ENCODE results near the gene TADA2B.

Gene TADA2B

GRCh38 chr4:7063362-7063761, 20.2 kb downstream of the TADA2B start:
- no peak overlapping the region for H3K4me3 ChIP-seq (IDR thresholded peaks at IDR 0.05; ENCODE audit: insufficient read depth, low read depth, low read length)
- H3K4me1 ChIP-seq (ENCODE audit: low read depth, poor library complexity, severe bottlenecking), result peaks cover 25% of the 10 kb centered on the region
- H2AFZ ChIP-seq (ENCODE audit: low read depth), result no peak overlapping the region
- no peaks in the 10 kb centered on the region for H4K20me1 ChIP-seq (ENCODE audit: insufficient read depth)
- TF ChIP-seq CTCF (conservative IDR thresholded peaks at IDR 0.05; ENCODE audit: low read depth, low read length), result no peak
- H3K9ac ChIP-seq, result no peak overlapping the region
- no peaks in the 10 kb centered on the region for H3K27me3 ChIP-seq (ENCODE audit: insufficient read depth, low read depth)
- H3K36me3 ChIP-seq (ENCODE audit: insufficient read depth), result no peaks in the 10 kb centered on the region
- H3K4me2 ChIP-seq, result no peak overlapping the region
- H3K27ac ChIP-seq, result no peak overlapping the region
- H3K79me2 ChIP-seq (ENCODE audit: insufficient read depth, low read depth), result peaks cover 31% of the 10 kb centered on the region

GRCh38 chr4:7066006-7066405, 22.8 kb downstream of the TADA2B start:
- Histone ChIP-seq H3K27ac (no peak overlapping the region), H3K36me3 (ENCODE audit: insufficient read depth) (no peaks in the 10 kb centered on the region), H3K4me3 (IDR thresholded peaks at IDR 0.05; ENCODE audit: insufficient read depth, low read depth, low read length) (no peak overlapping the region), H4K20me1 (ENCODE audit: insufficient read depth) (no peaks in the 10 kb centered on the region), H3K27me3 (ENCODE audit: insufficient read depth, low read depth) (no peaks in the 10 kb centered on the region), H3K9ac (no peak overlapping the region), H2AFZ (ENCODE audit: low read depth) (no peak overlapping the region), H3K4me2 (peak overlapping the region; percentile 82; the same call in 1 of the 2 replicates), H3K79me2 (ENCODE audit: insufficient read depth, low read depth) (peaks cover 31% of the 10 kb centered on the region), H3K4me1 (ENCODE audit: low read depth, poor library complexity, severe bottlenecking) (peaks cover 13% of the 10 kb centered on the region)
- TF ChIP-seq CTCF (conservative IDR thresholded peaks at IDR 0.05; ENCODE audit: low read depth, low read length), result no peak

GRCh38 chr4:7066493-7066892, 23.3 kb downstream of the TADA2B start:
- Histone ChIP-seq H3K79me2 (ENCODE audit: insufficient read depth, low read depth) (peaks cover 31% of the 10 kb centered on the region), H3K4me1 (ENCODE audit: low read depth, poor library complexity, severe bottlenecking) (peaks cover 13% of the 10 kb centered on the region), H3K4me3 (IDR thresholded peaks at IDR 0.05; ENCODE audit: insufficient read depth, low read depth, low read length) (peak overlapping the region; percentile 31), H3K4me2 (peak overlapping the region; percentile 82), H3K27me3 (ENCODE audit: insufficient read depth, low read depth) (no peaks in the 10 kb centered on the region), H3K9ac (peak overlapping the region; percentile 77; the same call in 1 of the 2 replicates), H2AFZ (ENCODE audit: low read depth) (no peak overlapping the region), H3K27ac (no peak overlapping the region), H3K36me3 (ENCODE audit: insufficient read depth) (no peaks in the 10 kb centered on the region), H4K20me1 (ENCODE audit: insufficient read depth) (no peaks in the 10 kb centered on the region)
- no peak for TF ChIP-seq CTCF (conservative IDR thresholded peaks at IDR 0.05; ENCODE audit: low read depth, low read length)

- Histone ChIP-seq H3K4me3 (IDR thresholded peaks at IDR 0.05; ENCODE audit: insufficient read depth, low read depth, low read length) (peak overlapping the region; percentile 31), H3K27ac (peak overlapping the region; percentile 61), H3K9ac (peak overlapping the region; percentile 77), H4K20me1 (ENCODE audit: insufficient read depth) (no peaks in the 10 kb centered on the region), H3K36me3 (ENCODE audit: insufficient read depth) (no peaks in the 10 kb centered on the region), H3K27me3 (ENCODE audit: insufficient read depth, low read depth) (no peaks in the 10 kb centered on the region), H3K4me1 (ENCODE audit: low read depth, poor library complexity, severe bottlenecking) (peaks cover 13% of the 10 kb centered on the region), H2AFZ (ENCODE audit: low read depth) (peak overlapping the region; percentile 10; the same call in 1 of the 2 replicates), H3K4me2 (peak overlapping the region; percentile 82), H3K79me2 (ENCODE audit: insufficient read depth, low read depth) (peaks cover 31% of the 10 kb centered on the region)
- no peak for TF ChIP-seq CTCF (conservative IDR thresholded peaks at IDR 0.05; ENCODE audit: low read depth, low read length)
These were observed 23.9 kb downstream of the TADA2B start for GRCh38 chr4:7067126-7067451.
